Measurements from ENCODE around the gene COL24A1. TPM values are rescaled to one million over a fixed set of nuclear protein-coding genes. Genes with fewer than 3 reads are reported as not detected.
"Not testable (repeated sequence)": the region's sequence is repeated elsewhere in the genome, so short reads cannot be mapped to it uniquely, and the experiment has no call there.

Gene COL24A1
- total and polyA plus RNA-seq, 4 donors: 0.33 to 16.7 (median 0.67) TPM

DNA sequence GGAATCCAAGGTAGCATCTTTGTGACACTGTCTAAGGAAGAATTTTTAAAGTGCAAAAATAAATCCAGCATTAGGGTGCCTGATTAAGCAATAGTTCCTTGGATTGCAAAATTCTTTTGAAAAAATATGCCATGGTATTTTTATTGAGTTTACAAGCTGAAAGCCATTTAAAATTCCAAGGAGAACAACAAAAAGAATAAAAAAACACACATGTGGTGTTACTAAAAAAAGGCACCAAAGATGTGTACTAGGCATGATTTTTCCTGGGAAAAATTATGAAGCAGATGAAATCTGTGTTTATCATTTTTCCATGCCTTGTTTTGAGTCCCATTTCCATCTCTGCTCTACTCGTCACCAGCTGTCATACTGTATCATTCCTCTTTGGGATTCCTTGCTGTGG is 291.4 kb downstream of the COL24A1 start:
- 55 to 67% methylated on average over 1 of the region's 1 CpG for WGBS, 2 donors
- H3K9me3 ChIP-seq (ENCODE audit: control insufficient read depth in 4 of 4, insufficient read depth in 3 of 4, low read length in 3 of 4): no peaks in the 10 kb centered on the region
- DNase-seq (peak in 2 of 3 donors; percentile 40 to 44), ATAC-seq (ENCODE audit: insufficient read depth, low FRiP score) (no peak)
- H3K36me3 ChIP-seq (ENCODE audit: control insufficient read depth in 4 of 4, insufficient read depth in 4 of 4, low read length in 4 of 4): peaks cover 0 to 7% (median 3%) of the 10 kb centered on the region in 4 donors
- TF ChIP-seq CTCF (IDR thresholded peaks at IDR 0.05; ENCODE audit: control extremely low read depth, extremely low read depth): no peak
- H3K27me3 ChIP-seq (ENCODE audit: control insufficient read depth in 3 of 3, insufficient read depth in 3 of 3, low read length in 2 of 3): no peaks in the 10 kb centered on the region
- H3K4me3 ChIP-seq: no peak overlapping the region
- H3K4me1 ChIP-seq (ENCODE audit: control insufficient read depth in 5 of 5, insufficient read depth in 5 of 5, low read length in 5 of 5): peaks cover 0 to 2% (median 0%) of the 10 kb centered on the region in 5 donors
- no peak overlapping the region for H3K9ac ChIP-seq (ENCODE audit: insufficient read depth in 1 of 2, low read length in 2 of 2)
- no peak overlapping the region for H3K27ac ChIP-seq (ENCODE audit: low read depth in 1 of 2, low read length in 1 of 2)

DNA sequence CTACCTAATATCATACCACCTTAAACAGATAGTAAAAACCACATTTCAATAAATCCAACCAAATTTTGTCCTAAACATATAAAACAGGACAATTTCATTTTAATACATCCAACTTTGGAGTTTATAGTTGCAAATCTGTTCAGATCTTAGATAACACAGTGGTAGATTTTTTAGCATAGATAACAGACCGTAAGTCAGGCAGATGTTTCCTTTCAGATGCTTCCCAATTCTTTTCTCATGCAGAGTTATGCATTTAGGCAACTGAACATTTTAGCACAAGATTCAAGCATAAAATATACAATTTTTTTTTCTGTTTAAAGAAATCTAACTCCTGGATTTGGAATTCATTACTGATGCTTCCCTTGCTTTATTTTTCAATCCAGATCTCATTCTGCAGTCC is 291.8 kb downstream of the COL24A1 start:
- Histone ChIP-seq H3K27me3 (ENCODE audit: control insufficient read depth in 3 of 3, insufficient read depth in 3 of 3, low read length in 2 of 3) (no peaks in the 10 kb centered on the region), H3K27ac (ENCODE audit: low read depth in 1 of 2, low read length in 1 of 2) (no peak overlapping the region), H3K9ac (ENCODE audit: insufficient read depth in 1 of 2, low read length in 2 of 2) (no peak overlapping the region), H3K36me3 (ENCODE audit: control insufficient read depth in 4 of 4, insufficient read depth in 4 of 4, low read length in 4 of 4) (peaks cover 0 to 7% (median 3%) of the 10 kb centered on the region in 4 donors), H3K4me1 (ENCODE audit: control insufficient read depth in 5 of 5, insufficient read depth in 5 of 5, low read length in 5 of 5) (peaks cover 0 to 2% (median 0%) of the 10 kb centered on the region in 5 donors), H3K9me3 (ENCODE audit: control insufficient read depth in 4 of 4, insufficient read depth in 3 of 4, low read length in 3 of 4) (no peaks in the 10 kb centered on the region), H3K4me3 (no peak overlapping the region)
- WGBS, 2 donors: 45% methylated on average over 1 of the region's 1 CpG
- ATAC-seq (ENCODE audit: insufficient read depth, low FRiP score) (no peak), DNase-seq (no peak)
- TF ChIP-seq CTCF (IDR thresholded peaks at IDR 0.05; ENCODE audit: control extremely low read depth, extremely low read depth): no peak

- H3K27ac ChIP-seq (ENCODE audit: low read depth in 1 of 2, low read length in 1 of 2); H3K9me3 ChIP-seq (ENCODE audit: control insufficient read depth in 4 of 4, insufficient read depth in 3 of 4, low read length in 3 of 4); H3K36me3 ChIP-seq (ENCODE audit: control insufficient read depth in 4 of 4, insufficient read depth in 4 of 4, low read length in 4 of 4); H3K9ac ChIP-seq (ENCODE audit: insufficient read depth in 1 of 2, low read length in 2 of 2); DNase-seq; ATAC-seq (ENCODE audit: insufficient read depth, low FRiP score); H3K27me3 ChIP-seq (ENCODE audit: control insufficient read depth in 3 of 3, insufficient read depth in 3 of 3, low read length in 2 of 3); H3K4me3 ChIP-seq; H3K4me1 ChIP-seq (ENCODE audit: control insufficient read depth in 5 of 5, insufficient read depth in 5 of 5, low read length in 5 of 5): not testable (repeated sequence)
- whole genome bisulfite sequencing, 2 donors: 88 to 97% methylated on average over 1 of the region's 1 CpG
Observed at GRCh38 chr1:85863639-85864038, 292.9 kb downstream of the COL24A1 start.

DNA sequence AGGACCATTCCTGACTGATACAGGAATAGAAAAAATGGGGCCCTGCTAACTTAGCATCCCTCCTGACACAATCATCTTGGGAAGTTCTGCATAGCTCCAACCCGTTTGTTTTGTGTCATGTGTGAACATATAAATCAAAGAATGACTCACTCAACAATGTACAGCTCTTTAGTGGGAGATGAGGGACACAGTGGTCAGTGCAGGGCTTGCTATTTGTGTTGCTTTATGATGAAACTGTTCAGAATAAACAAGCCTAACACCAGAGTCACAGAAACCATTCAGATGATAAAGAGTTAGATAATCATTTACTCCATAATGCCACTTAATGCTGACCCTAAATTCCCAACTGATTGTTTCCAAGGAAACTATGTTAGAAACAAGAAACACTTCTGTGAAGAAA is 294.1 kb downstream of the COL24A1 start:
- peaks cover 0 to 2% (median 0%) of the 10 kb centered on the region in 4 donors for H3K36me3 ChIP-seq (ENCODE audit: control insufficient read depth in 4 of 4, insufficient read depth in 4 of 4, low read length in 4 of 4)
- 50 to 63% methylated on average over 1 of the region's 1 CpG for WGBS, 2 donors
- no peak overlapping the region for H3K9ac ChIP-seq (ENCODE audit: insufficient read depth in 1 of 2, low read length in 2 of 2)
- H3K4me1 ChIP-seq (ENCODE audit: control insufficient read depth in 5 of 5, insufficient read depth in 5 of 5, low read length in 5 of 5): peaks cover 0 to 2% (median 0%) of the 10 kb centered on the region in 5 donors
- H3K27me3 ChIP-seq (ENCODE audit: control insufficient read depth in 3 of 3, insufficient read depth in 3 of 3, low read length in 2 of 3): no peaks in the 10 kb centered on the region
- no peak for TF ChIP-seq CTCF (IDR thresholded peaks at IDR 0.05; ENCODE audit: control extremely low read depth, extremely low read depth)
- no peak for ATAC-seq (ENCODE audit: insufficient read depth, low FRiP score)
- no peak overlapping the region for H3K27ac ChIP-seq (ENCODE audit: low read depth in 1 of 2, low read length in 1 of 2)
- DNase-seq: no peak
- H3K4me3 ChIP-seq: no peak overlapping the region
- no peaks in the 10 kb centered on the region for H3K9me3 ChIP-seq (ENCODE audit: control insufficient read depth in 4 of 4, insufficient read depth in 3 of 4, low read length in 3 of 4)

Measured in lung (tissue), 12 donors.